ENCODE results near the gene PCCA.

GRCh38 chr13:100273138-100273537, 184.2 kb downstream of the PCCA start:
- TF ChIP-seq CTCF (IDR thresholded peaks at IDR 0.05; ENCODE audit: low read depth, low read length) (no peak), EZH2phosphoT487 (IDR thresholded peaks at IDR 0.05; ENCODE audit: low read depth) (no peak)
